ENCODE results near the gene PTGES3. TPM values are rescaled to one million over a fixed set of nuclear protein-coding genes. Genes with fewer than 3 reads are reported as not detected.
A peak's percentile ranks its signal among the peaks of the same experiment; 100 is the strongest.

PTGES3 gene
- total RNA-seq, 2 donors from 2014 or later, result 242 to 303 TPM

DNA sequence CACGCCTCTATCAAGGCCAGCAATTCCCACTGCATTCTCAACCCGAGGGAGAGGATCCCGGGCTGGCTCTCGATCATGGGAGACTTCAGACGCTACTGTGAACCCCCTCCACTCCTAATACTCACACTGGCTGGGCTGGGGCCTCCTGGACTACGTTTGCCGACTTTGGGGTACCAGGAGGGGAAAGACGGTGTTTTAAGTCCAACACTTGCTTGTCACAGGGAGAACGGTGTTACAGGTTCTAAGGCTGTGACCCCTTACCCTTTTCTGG is 36.6 kb upstream of the PTGES3 start:
- no peaks in the 10 kb centered on the region for H3K27me3 ChIP-seq
- DNase-seq, result peak; percentile 34
- H3K4me3 ChIP-seq, result peak overlapping the region; percentile 86
- H3K27ac ChIP-seq, result peak overlapping the region; percentile 90
- peaks cover 13% of the 10 kb centered on the region for H3K4me1 ChIP-seq
- peaks cover 5% of the 10 kb centered on the region for H3K36me3 ChIP-seq
- H3K9me3 ChIP-seq, result no peaks in the 10 kb centered on the region
- peak overlapping the region; percentile 83 to 100 for H3K9ac ChIP-seq (ENCODE audit: low read depth in 2 of 2, low read length in 2 of 2)
- TF ChIP-seq, protein P1, sequence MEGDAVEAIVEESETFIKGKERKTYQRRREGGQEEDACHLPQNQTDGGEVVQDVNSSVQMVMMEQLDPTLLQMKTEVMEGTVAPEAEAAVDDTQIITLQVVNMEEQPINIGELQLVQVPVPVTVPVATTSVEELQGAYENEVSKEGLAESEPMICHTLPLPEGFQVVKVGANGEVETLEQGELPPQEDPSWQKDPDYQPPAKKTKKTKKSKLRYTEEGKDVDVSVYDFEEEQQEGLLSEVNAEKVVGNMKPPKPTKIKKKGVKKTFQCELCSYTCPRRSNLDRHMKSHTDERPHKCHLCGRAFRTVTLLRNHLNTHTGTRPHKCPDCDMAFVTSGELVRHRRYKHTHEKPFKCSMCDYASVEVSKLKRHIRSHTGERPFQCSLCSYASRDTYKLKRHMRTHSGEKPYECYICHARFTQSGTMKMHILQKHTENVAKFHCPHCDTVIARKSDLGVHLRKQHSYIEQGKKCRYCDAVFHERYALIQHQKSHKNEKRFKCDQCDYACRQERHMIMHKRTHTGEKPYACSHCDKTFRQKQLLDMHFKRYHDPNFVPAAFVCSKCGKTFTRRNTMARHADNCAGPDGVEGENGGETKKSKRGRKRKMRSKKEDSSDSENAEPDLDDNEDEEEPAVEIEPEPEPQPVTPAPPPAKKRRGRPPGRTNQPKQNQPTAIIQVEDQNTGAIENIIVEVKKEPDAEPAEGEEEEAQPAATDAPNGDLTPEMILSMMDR (IDR thresholded peaks at IDR 0.05), result no peak
- intact Hi-C loops (cut with DNase I), result loop anchor here (5.0 to 10.0 kb wide), 2 partner anchors 37 to 80 kb away; partner anchors contain the start of genes ATP5F1B and PTGES3

DNA sequence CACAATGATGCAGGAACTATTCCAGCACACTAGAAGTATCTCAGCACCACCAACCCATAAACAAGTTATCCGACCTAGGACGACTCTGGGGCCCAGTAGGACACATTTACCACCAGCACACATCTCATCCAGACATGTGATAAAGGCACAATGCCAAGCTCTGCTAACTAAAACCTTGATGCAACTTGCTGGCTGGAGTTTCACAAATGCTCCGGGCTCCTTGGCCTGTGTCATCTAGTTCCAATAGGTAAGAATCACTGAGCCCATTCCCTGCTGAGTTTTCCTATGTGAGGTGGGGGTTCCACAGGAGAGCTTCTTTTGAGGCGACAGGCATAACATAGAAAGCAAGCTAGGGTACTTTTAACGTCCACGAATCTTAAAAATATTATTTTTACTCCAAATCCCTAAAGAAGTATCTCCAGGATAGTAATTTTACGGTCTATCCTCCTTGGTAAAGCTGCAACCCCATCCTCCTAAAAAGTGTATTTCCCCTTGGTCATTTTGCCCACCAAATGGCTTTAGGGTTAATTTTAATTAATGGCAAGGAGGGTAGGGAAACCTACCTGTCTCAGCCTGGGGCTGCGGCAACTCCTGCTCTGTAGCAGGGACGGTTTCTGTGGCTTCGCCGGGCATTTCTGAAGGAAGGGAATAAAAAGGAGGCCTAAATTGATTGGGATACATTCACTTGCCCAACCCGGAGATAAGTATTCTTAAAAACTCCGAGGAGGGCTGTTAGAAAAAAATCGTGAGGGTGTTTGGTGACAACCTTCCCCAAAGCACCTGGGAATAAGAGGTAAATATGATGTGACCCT is 36.0 kb upstream of the PTGES3 start:
- TF ChIP-seq, protein P1 (IDR thresholded peaks at IDR 0.05), result no peak
- H3K27me3 ChIP-seq, result no peaks in the 10 kb centered on the region
- H3K27ac ChIP-seq, result peak overlapping the region; percentile 90
- peaks cover 13% of the 10 kb centered on the region for H3K4me1 ChIP-seq
- peaks cover 5% of the 10 kb centered on the region for H3K36me3 ChIP-seq
- H3K9ac ChIP-seq (ENCODE audit: low read depth in 2 of 2, low read length in 2 of 2), result peak overlapping the region; percentile 83 to 100
- no peaks in the 10 kb centered on the region for H3K9me3 ChIP-seq
- peak; percentile 67 for DNase-seq
- H3K4me3 ChIP-seq, result peak overlapping the region; percentile 86
- intact Hi-C loops (cut with DNase I), result loop anchor here (5.0 to 10.0 kb wide), 2 partner anchors 37 to 79 kb away; partner anchors contain the start of genes ATP5F1B and PTGES3

DNA sequence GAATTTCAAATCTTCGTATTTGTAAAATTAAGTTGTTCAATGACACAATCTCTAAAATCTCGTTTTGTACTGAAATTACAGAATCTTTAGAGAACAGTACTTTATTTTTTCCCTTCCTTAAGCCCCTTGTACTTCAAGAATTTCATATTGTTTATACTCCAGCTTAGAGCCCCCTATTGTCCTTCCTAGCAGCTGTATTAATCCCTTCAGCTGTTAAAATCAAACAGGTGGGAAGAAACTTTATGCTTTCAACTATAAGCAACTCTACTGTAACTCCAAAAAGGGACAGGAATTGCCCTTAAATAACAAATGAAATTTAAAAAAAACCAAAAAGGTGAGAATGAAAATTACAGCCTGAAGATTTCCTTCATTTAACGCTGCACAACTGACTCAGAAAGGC is 35.3 kb upstream of the PTGES3 start:
- peak overlapping the region; percentile 24 to 100 for H3K9ac ChIP-seq (ENCODE audit: low read depth in 2 of 2, low read length in 2 of 2)
- no peaks in the 10 kb centered on the region for H3K27me3 ChIP-seq
- no peak for DNase-seq
- TF ChIP-seq, protein P1 (IDR thresholded peaks at IDR 0.05), result no peak
- intact Hi-C loops (cut with DNase I), result loop anchor here (5.0 to 10.0 kb wide), 2 partner anchors 36 to 79 kb away; partner anchors contain the start of genes ATP5F1B and PTGES3
- H3K27ac ChIP-seq, result peak overlapping the region; percentile 90
- peaks cover 13% of the 10 kb centered on the region for H3K4me1 ChIP-seq
- H3K9me3 ChIP-seq, result no peaks in the 10 kb centered on the region
- H3K4me3 ChIP-seq, result peak overlapping the region; percentile 86
- H3K36me3 ChIP-seq, result peaks cover 5% of the 10 kb centered on the region

DNA sequence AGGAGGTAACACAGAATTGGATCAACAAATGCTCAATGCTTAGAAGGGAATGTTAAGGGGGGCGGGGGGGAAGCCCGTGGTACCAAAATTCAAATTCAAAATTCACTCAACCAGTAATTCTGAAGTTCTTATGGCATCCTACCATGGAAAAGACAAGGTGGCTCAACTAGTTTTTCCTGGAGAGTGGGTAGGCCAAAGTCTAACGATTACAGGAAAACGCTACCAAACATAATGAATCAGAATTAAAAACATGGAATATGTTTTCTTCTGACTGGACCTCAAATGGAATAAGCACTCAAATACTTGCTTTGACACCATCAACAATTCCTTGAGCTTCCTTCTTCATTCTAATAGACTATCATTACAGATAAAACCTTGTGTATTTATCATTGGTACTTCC is 34.7 kb upstream of the PTGES3 start:
- Histone ChIP-seq H3K27me3 (no peaks in the 10 kb centered on the region), H3K4me3 (peak overlapping the region; percentile 86), H3K9ac (ENCODE audit: low read depth in 2 of 2, low read length in 2 of 2) (peak overlapping the region in 1 of 2 donors; percentile 39), H3K36me3 (peaks cover 5% of the 10 kb centered on the region), H3K27ac (peak overlapping the region; percentile 90), H3K9me3 (no peaks in the 10 kb centered on the region), H3K4me1 (peaks cover 13% of the 10 kb centered on the region)
- TF ChIP-seq, protein P1 (IDR thresholded peaks at IDR 0.05), result no peak
- intact Hi-C loops (cut with DNase I), result loop anchor here (5.0 to 10.0 kb wide), 2 partner anchors 36 to 78 kb away; partner anchors contain the start of genes ATP5F1B and PTGES3
- DNase-seq, result peak; percentile 33

DNA sequence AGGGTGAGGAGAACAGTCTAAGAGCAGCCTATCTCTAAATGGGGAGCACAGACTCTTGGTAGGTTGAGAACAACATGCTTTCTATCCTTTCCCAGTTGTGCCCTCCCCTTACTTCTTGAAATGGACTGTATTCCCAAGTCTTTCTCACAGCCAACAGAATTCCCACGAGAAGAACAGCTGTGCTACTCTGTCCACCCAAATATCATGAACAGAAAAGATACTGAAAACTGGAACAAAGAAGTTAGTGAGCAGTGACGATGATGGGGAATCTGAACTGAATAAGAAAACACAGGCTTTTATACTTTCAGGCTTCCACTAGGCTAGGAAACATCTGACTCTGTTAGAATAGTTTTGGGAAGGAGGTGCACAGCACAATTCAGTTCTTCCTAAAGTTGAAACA is 33.6 kb upstream of the PTGES3 start:
- H3K27ac ChIP-seq, result peak overlapping the region; percentile 90
- H3K9me3 ChIP-seq, result no peaks in the 10 kb centered on the region
- intact Hi-C loops (cut with DNase I), result loop anchor here (5.0 to 10.0 kb wide), 2 partner anchors 34 to 77 kb away; partner anchors contain the start of genes ATP5F1B and PTGES3
- H3K4me3 ChIP-seq, result no peak overlapping the region
- no peaks in the 10 kb centered on the region for H3K27me3 ChIP-seq
- H3K9ac ChIP-seq (ENCODE audit: low read depth in 2 of 2, low read length in 2 of 2), result no peak overlapping the region
- H3K36me3 ChIP-seq, result peaks cover 5% of the 10 kb centered on the region
- TF ChIP-seq, protein P1 (IDR thresholded peaks at IDR 0.05), result no peak
- peaks cover 13% of the 10 kb centered on the region for H3K4me1 ChIP-seq
- DNase-seq, result no peak
